HT1080 (cell line): ENCODE data around the gene MTUS2. TPM values are rescaled to one million over a fixed set of nuclear protein-coding genes. Genes with fewer than 3 reads are reported as not detected.
"Not testable (repeated sequence)": the region's sequence is repeated elsewhere in the genome, so short reads cannot be mapped to it uniquely, and the experiment has no call there.

ENCODE experiments used
- DNase-seq: peaks from one replicate; pipeline ENCODE4 v3.0.0-alpha.2; 2015; ENCODE audit warnings: low read depth
- total RNA-seq: library from RNA; depleted of rRNA; stranded (reverse); fragments of >200 nt; shearing (Covaris generic); gene quantifications from 2 replicates; pipeline ENCODE4 v1.2.3, GENCODE V29; 2014

MTUS2 gene
- total RNA-seq, 1 experiment from 2014 or later, result 0.19 TPM

- no peak for DNase-seq
Observed at GRCh38 chr13:29384466-29384865, 564.3 kb downstream of the MTUS2 start.

- no peak for DNase-seq
Observed at GRCh38 chr13:29384871-29385270, 564.7 kb downstream of the MTUS2 start.

- no peak for DNase-seq
Observed at GRCh38 chr13:29386246-29386645, 566.1 kb downstream of the MTUS2 start.

- DNase-seq, result not testable (repeated sequence)
Observed at GRCh38 chr13:29390598-29390997, 570.5 kb downstream of the MTUS2 start.

- DNase-seq, result no peak
Observed at GRCh38 chr13:29396446-29396845, 576.3 kb downstream of the MTUS2 start.

- DNase-seq, result no peak
Observed at GRCh38 chr13:29397265-29397664, 577.1 kb downstream of the MTUS2 start.

GRCh38 chr13:29402166-29402636 is 582.1 kb downstream of the MTUS2 start:
- peak; percentile 47 for DNase-seq

- no peak for DNase-seq
Observed at GRCh38 chr13:29405401-29405800, 585.3 kb downstream of the MTUS2 start.

- peak; percentile 13 for DNase-seq
Observed at GRCh38 chr13:29411481-29411880, 591.3 kb downstream of the MTUS2 start.

- DNase-seq, result no peak
Observed at GRCh38 chr13:29418026-29418425, 597.9 kb downstream of the MTUS2 start.

- no peak for DNase-seq
Observed at GRCh38 chr13:29421118-29421517, 601.0 kb downstream of the MTUS2 start.

GRCh38 chr13:29422015-29422414 is 601.9 kb downstream of the MTUS2 start:
- no peak for DNase-seq

GRCh38 chr13:29423050-29423449 is 602.9 kb downstream of the MTUS2 start:
- no peak for DNase-seq

- DNase-seq, result no peak
Observed at GRCh38 chr13:29427937-29428309, 607.8 kb downstream of the MTUS2 start.

GRCh38 chr13:29428310-29429181 is 608.4 kb downstream of the MTUS2 start:
- DNase-seq, result no peak

GRCh38 chr13:29429286-29429900 is 609.3 kb downstream of the MTUS2 start:
- DNase-seq, result no peak

- no peak for DNase-seq
Observed at GRCh38 chr13:29434217-29434945, 614.2 kb downstream of the MTUS2 start.

GRCh38 chr13:29435125-29435911 is 615.2 kb downstream of the MTUS2 start:
- peak; percentile 73 for DNase-seq

- DNase-seq, result peak; percentile 72
Observed at GRCh38 chr13:29436291-29436690, 616.2 kb downstream of the MTUS2 start.

- DNase-seq, result no peak
Observed at GRCh38 chr13:29436721-29437280, 616.7 kb downstream of the MTUS2 start.

- DNase-seq, result no peak
Observed at GRCh38 chr13:29438769-29439168, 618.6 kb downstream of the MTUS2 start.
